GM03348 (cell line): ENCODE data around the gene FAM20C.

Source experiments
- DNase-seq: peaks from one replicate; pipeline ENCODE4 v3.0.0; 2012; ENCODE audit warnings: low spot score

FAM20C gene

DNA sequence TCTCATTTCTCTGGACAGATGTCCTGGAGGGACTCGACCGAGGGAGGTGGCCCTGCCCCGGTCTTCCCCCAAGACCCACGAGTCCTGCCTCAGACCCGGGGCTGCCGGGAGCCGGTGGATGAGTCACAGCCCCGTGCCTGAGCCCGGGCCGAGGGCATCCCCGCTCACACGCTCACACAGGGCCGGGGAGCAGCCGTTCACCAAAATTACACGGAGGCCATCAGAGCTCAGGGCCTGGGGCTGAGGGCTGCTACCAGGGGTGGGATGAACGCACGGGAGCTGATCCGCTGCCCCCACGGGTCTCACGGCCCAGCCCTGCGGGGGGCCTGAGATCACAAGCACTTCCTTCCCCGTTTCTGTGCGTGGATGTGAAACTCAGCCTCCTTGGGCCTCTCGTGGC, 17.5 kb downstream of the FAM20C start:
- DNase-seq = no peak

DNA sequence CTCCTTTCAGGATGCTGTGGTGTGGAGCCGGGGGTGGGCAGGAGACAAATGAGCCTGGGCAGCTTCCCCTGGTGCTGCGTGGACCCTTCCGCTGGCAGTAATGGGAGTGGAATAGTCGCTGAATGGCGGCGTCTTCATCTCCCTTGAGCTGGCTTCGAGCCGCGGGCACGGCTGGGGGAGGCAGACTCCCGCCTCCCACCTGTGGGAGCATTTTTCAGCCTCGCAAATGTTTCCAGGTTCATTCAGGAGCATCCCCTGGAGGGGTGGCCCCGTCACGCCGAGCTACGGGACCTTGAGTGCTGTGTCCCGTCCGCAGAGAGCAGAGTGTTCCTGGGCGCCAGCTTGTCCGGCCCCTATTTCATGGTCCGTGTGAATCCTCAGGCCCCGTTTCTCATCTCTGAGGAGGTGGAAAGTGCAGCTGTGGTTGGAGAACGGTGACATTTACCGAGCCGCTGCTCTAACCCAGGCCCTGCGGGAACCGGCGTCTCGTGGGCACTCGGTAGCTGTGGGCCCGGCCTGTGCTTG, 18.1 kb downstream of the FAM20C start:
- no peak for DNase-seq

DNA sequence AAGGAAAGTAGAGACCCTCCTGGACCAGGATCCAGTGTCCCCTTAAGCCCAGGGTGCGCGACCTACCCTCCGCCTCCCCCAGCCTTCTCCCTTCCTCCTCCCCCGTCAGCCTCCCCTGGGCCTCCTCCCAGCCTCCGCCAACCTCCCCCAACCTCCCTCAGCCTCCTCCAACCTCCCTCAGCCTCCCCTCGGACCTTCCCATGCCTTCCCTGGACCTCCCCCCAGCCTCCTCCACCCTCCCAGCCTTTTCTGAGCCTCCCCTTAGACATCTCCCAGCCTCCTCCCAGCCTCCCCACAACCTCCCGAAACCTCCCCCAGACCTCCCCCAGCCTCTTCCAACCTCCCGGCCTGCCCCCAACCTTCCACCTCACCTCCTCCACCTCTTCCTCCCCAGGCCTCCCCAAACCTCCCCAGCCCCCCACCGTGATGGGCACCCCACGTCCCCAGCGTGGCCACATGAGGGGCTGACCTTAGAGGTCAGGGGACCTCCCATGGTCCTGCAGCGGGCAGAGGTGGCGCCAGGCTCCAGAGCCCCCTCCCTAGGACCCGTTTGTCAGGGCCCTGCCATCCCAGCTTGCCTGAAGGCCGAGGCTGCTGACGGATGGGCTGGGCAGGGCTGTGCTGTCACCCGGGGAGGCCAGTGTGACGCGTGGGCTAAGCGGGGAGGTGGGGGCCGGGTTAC, 18.8 kb downstream of the FAM20C start:
- DNase-seq = no peak

DNA sequence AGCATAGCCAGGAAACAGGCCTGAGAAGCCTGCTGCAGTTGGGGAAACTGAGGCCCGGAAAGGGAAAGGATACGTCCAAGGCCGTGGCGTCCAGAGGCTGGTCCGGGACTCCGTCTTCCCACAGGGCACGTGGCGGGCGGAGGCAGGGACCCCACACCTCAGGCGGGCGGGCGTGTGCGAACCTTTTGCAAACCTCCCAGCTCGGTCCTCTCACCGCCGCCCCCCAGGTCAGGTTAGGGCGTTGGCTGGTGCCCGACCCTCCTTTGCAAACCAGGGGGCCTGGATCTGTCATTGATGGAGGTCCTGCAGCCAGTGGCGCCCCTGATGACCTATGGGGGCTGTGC, 19.3 kb downstream of the FAM20C start:
- no peak for DNase-seq

DNA sequence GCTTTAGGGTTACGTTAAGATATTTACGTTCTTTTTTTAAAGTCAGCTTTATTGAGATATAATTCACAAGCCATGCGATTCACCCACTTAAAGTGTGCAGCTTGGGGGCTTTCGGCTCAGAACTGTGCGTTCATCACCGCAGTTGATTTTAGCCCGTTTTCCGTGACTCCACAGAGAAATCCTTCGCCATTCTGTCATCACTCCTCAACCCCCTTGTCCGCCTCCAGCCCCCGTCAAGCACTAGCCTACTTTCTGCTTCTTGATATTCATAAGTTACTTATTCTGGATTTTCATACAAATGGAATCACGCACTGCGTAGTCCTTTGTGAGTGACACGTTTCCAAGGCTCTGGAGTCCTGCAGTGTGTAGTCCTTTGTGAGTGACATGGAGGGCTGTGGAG, 20.4 kb downstream of the FAM20C start:
- no peak for DNase-seq

DNA sequence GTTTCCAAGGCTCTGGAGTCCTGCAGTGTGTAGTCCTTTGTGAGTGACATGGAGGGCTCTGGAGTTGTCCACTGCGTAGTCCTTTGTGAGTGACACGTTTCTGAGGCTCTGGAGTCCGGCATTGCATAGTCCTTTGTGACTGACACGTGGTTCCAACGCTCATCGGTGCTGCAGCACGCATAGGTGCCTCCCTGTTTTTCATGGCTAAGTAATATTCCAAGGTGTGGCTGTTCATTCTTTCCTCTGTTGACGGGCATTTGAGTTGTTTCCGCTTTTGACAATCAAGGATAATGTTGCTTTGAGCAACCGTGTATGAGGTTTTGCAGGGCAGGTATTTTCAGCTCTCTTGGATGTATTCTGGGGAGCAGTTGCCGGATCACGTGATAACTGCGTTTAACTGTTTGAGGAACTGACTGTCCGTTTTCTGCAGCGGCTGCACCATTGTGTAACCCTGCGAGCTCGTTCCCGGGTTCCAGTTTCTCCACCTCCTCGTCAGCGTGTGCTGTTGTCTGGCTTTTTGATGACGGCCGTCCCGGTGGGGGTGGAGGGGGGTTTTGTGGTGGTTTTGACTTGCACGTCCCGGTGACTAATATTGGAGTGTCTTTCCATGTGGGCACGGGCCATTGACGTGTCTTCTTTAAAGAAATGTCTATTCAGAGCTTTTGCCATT, 21.1 kb downstream of the FAM20C start:
- DNase-seq = no peak

DNA sequence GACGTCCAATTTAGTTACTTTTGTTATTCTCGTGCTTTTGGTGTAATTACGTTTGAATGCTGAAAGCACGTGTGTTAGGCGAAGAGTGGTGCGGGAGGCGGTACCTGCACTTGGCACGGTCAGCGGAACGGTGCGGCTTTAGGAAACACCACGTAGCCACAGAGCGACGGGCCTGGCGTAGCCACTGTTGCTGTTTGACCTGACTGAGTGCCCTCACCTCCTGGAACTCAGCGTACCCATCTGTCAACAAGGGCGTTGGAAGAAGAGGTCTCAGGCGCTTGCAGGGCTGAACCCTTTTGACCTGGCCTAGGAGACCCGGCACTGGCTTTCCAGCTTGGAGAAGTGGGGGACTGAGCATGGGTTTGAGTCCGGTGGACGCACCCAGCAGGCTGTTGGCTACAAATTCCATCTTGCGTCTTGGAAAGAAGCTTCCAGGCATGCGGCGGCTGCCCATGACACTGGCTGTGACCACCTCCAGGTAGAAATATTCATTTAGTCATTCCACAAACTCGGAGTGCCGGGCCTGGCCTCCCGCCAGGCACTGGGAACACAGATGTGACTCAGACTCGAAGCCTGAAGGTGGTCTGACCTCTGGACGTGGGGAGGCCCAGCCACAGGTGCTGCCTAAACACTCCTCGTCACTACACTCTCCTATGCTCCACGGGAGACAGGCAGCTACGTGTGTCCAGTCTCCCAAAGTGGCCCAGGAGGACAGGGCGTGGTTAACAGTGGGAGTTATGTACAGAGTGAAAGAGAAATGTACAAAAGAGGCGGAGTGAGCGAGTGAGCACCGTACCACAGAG, 22.2 kb downstream of the FAM20C start:
- DNase-seq = peak; percentile 39

DNA sequence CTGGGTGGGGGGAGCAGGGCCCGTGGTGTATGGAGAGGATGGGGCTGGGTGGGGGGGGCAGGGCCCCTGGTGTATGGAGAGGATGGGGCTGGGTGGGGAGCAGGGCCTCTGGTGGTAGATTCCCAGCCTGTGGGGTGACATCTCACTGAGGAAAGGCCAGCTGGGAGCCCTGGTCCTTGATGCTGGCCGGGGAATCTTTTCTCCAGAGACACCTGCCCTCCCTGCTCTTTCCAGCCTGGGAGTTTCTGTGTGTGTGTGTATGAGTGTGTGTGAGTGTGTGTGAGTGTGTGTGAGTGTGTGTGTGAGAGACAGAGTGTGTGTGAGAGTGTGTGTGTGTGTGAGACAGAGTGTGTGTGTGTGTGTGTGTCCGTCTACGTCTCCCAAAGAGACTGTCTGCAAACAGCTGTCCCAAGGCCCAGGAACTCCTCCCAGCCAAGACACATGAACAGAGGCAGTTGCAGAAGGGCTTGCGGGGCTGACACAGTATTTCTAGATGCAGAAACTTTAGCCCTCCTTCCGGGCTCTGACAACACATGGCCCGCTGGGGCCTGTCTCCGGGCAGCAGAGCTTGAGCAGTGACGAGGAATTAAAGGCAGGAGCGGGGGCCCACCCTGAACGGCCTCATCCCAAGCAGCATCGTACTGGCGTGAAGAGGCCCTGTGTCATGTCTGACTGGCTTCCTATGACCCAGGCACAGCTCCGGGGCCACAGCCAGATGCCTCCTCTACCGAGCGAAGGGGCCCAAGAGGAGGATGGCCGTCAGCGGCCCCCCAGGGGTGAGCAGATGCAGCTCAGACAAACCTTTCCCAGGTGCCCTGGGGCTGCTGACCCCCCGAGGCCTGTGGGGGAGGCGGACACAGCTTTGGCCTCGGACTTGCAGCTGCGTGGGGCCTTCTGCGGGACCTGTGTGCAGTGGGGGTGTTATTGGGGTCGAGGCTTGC, 24.3 kb downstream of the FAM20C start:
- no peak for DNase-seq

DNA sequence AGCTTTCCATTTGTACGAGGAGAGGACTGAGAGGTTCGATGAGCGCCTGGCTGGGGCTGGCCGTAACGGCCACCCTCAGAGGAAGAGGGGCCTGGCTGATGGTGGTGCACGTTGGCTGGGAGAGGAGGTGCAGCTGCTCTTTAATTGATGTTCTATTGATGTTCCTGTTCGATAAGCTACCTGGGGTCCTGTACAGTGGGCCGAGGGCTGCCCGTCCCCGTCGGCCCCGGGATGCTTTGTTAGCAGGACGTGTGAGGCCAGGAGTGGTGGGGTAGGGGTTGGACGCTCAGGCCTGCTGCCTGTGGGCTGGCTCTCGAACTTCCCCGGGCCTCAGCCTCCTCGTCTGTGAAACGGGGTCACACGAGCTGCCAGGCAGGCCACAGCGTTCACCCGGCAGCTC, 25.4 kb downstream of the FAM20C start:
- DNase-seq = no peak

DNA sequence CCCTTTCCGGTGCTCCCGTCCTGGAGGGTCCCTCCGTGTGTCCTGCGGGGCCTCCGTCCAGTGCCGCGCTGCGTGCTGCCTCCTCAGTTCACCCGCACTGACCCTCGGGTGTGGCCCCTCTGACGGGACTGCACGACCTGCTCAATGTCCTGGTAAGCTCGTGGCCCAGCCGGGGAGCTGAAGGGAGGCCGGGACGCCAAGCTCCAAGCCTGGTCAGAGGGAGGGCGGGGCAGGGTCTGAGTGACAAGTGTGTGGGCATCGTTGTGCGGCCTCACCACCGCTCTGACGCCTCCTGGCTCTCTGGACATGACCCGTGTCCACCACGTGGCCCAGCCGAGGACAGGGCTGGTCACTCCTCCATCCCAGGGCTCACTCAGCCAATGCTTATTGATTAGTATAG, 25.9 kb downstream of the FAM20C start:
- no peak for DNase-seq

DNA sequence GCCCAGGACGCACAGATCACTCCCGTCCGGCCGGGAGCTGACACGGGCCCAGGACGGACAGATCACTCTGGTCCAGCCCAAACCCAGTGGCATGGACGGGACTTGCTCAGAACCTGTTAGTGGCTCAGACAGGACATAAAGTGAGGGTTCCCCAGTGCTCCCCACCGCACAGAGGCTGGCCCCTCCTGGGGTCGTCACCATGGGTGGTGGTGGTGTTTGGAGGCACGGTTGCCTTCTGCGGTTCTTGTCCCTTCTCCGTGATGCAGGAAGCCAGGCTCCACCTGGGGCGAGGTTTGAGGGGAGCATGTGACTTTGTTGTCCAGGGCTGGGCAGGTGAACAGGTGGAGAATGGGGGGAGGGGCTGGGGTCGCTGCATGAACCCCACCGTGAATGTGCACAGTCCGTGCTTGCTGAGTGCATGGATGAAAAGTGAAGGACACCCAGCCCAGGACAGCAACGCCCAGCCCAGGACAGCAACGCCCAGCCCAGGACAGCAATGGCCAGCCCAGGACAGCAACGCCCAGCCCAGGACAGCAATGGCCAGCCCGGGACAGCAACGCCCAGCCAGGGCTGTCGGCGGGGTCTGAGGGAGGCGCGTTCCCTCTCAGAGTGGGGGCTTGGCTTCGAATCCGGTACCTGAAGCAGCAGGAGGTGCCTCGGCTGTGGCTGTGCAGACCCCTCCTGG, 26.7 kb downstream of the FAM20C start:
- no peak for DNase-seq

DNA sequence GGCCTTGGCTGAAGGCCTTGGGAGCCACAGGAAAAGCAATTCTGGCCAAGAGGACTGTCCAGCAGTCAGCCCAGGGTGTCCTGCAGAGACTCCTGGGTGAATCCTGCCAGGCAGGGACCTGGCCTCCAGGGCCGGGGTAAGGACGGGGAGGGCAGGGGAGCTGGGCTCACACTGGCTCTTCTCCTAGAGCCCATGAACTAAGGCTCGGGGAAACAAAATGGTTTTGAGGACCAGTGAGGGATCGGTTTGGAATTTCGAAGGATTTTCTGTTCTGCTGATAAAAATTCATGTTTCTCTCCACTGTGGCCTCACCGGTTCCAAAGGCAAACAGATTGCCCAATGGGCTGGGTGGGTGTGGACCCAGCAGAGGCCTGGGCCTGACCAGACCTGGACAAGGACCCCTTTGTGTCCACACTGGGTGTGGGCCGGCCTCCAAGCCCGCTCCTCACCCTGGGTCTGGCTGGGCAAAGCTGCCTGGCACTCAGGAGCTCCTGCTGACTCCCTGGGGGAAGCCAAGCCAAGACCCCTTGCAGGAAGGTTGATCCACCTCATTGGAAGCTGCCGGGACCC, 27.3 kb downstream of the FAM20C start:
- no peak for DNase-seq

DNA sequence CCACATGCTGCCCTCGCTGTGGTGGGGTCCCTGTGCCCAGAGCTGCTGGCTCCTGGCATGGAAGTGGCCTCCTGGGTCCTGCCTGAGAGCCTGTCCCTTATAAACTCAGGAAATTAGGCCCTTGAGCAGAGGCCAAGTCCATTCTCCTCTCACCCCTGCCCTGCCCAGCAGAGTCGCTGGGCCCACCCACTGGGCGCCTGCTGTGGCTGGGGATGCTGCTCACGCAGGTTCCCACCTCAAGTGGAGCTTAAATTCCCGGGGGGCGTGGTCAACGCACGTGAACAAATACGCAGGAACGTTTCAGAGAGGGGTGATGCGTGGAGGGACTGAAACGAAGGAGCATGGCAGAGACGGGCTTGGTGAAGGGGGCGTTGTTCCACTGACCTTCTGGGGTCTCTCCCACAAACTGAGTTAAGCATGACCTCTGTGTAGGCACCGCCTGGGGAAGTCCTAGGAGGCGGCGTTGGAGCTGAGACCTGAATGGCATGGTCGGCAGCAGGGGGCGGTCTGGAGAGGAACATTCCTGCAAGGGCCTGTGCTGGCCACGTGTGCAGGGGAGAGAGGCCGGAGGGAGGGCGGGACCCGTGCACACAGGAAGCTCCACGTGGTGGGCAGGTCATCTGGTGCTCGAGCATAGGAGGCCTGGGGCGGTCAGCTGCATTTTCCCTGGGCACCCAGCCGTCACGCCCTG, 27.9 kb downstream of the FAM20C start:
- DNase-seq = no peak

DNA sequence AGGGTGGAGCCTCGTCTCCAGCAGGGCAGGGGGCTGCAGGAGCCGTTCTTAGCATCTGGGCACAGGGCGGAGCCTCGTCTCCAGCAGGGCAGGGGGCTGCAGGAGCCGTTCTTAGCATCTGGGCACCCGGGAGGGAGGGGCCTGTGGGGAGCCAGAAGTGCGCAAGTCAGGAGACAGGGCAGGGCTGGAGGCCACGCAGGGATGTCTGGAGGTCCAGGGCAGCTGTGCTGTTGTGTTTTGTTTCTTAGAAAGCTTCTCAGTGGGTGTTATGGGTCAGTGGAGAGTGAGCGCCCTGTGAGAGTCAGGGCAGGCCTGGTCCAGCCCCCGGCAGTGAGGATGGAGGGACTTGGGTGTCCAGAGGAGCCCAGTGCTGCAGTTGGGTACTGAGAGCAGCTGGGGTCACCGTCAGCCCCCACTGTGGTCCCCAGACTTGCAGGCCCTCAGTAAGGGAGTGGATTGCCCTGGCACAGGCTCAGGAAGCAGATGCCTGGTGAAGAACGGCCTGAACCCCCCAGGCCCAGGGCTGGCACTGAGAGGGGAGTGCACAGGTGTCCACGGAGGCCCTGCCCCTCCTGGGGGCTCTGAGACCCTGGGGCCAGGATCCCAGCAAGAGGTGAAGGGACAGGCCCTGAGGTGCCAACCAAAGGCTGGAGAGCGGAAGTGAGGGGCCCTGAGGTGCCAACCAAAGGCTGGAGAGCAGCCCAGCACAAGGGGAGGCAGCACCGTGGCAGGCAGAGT, 29.8 kb downstream of the FAM20C start:
- DNase-seq = no peak

DNA sequence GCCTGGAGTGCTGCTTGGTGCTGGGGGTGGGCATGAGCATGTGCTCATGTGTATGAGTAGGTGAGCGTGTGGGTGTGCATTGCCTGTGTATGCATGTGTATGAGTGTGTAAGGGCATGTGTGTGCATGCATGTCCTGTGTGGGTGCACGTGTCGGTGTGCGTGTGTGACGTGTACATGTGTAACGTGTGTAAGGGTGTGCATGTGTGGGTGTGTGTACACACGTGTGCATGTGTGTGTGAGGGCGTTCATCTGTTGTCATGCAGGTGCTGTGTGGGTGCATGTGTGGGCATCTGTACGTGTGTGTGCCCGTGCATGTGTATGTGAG, 30.3 kb downstream of the FAM20C start:
- DNase-seq = no peak

DNA sequence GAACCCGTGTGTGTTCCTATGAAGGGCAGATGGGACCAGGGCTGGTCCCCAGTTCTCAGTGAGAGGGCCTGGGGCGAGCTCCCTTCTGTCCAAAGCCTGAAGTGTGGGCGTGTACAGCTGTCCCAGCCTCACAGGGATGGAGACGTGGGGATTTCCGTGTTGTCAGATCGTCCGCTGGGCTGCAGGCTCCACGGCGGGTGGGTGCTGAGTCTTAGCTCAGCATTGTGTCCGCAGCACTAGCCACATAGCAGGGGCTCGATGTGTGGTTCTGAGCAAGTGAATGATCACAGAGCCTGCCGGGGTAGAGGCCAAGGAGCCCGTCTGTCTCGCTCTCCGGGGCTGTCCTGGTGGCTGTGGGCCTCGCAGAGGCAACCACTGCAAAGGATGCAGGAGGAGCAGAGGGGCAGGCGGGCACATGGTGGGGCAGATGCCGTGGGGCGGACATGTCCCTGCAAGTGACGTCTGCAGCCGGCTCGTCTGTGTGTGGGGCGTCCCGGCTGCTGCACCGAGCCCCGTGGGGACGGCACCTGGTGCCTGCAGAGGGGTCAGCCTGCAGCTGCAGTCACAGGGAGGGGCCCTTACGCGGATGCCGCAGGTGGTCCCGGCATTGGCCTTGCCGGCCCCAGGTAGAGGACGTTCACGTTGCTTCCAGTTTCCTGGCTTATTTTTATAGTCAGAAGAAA, 30.9 kb downstream of the FAM20C start:
- DNase-seq = no peak

DNA sequence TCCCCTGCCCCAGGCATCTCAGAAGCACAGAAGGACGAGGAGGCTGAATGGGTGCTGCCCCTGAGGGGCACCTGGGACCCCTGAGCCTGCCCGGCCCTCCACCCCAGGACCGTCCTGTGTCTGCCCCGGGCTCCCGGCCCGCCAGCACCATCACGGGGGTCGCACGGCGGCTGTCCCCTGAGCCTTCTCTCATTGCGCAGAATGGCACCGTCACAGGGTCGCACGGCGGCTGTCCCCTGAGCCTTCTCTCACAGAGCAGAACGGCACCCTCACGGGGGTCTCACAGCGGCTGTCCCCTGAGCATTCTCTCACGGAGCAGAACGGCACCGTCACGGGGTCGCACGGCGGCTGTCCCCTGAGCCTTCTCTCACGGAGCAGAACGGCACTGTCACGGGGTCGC, 31.5 kb downstream of the FAM20C start:
- DNase-seq = no peak

DNA sequence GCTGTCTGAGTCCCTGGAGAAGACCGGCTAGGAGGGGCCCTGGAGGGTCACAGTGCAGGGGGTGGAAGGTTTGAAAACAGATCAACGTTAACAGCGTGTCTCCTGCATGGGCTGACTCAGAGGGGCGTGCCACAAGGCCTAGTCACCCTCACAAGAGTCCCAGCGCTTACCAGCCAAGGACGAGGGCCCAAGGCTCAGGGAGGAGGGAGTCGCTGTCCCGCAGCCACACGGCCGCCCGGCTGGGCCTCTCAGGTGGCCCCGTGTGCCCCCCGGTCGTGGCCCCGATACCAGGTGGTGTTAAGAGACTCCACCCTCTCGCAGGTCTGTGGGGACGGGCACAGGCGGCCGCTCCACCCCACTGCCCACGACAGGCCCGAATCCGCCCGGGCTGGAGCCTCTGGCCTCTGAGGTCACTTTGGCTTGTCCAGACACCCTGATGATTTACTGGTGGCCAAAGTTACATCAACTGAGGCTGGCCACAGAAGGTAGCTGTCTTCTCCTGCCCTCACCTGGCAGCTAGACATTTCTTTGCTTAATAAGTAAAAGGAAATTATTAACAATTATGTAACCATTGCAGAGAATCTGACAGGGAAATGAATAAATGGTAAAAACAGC, 34.0 kb downstream of the FAM20C start:
- peak; percentile 38 for DNase-seq

DNA sequence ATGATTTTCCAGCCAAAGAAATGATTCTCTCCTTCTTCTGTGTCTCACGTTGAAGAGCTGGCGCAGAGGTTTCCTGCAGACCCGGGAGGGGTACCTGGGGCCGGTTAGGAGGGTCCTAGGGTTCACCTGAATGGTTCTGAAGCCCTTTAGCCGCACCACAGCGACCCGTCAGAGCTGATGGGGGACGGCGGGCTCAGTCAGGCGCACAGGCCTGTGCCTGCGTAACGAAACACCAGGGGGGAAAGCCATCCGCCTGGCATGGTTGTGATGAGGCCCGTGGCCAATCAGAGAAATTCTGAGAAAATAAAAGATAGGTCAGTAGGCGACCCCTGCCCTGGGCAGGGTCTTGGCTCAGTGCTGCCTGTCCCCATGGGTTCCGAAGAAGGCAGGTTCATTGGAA, 35.6 kb downstream of the FAM20C start:
- DNase-seq = no peak
